Measurements from ENCODE around the gene C1orf185.
"Not testable (repeated sequence)": the region's sequence is repeated elsewhere in the genome, so short reads cannot be mapped to it uniquely, and the experiment has no call there.

C1orf185 gene

GRCh38 chr1:51165540-51165939, 63.5 kb downstream of the C1orf185 start:
- Mint-ChIP-seq H3K4me1 (ENCODE audit: low read depth) (peaks cover 4% of the 10 kb centered on the region), H3K27ac (no peak overlapping the region), H3K36me3 (ENCODE audit: low read depth) (no peaks in the 10 kb centered on the region), H3K27me3 (ENCODE audit: low read depth) (no peaks in the 10 kb centered on the region), H3K4me3 (no peak overlapping the region), H3K9me3 (no peaks in the 10 kb centered on the region)

- H3K4me1 Mint-ChIP-seq (ENCODE audit: low read depth) = peaks cover 4% of the 10 kb centered on the region
- H3K27me3 Mint-ChIP-seq (ENCODE audit: low read depth) = peaks cover 4% of the 10 kb centered on the region
- H3K36me3 Mint-ChIP-seq (ENCODE audit: low read depth) = no peaks in the 10 kb centered on the region
- no peaks in the 10 kb centered on the region for H3K9me3 Mint-ChIP-seq
- no peak overlapping the region for H3K4me3 Mint-ChIP-seq
- H3K27ac Mint-ChIP-seq = no peak overlapping the region
These were observed 66.3 kb downstream of the C1orf185 start for GRCh38 chr1:51168266-51168845.

DNA sequence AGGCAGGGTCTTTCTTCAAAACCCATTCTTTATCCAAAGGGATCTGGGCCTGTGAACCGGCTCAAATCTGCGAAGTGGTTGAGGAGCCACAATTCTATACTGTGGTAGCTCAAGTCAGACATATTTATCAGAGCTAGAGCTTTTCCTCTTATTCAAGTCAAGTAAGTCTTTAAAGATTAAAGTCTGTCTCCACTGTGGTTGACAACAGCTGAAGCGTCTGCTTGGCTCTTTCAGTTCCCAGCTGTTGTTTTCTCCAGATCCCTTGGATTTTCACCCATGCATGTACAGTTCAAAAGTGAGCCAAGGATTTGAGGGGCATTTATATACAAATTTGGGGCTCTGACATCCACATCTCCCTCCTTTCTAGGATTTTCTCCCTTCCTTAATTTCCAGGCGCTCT, 66.9 kb downstream of the C1orf185 start:
- H3K27me3 Mint-ChIP-seq (ENCODE audit: low read depth) = peaks cover 10% of the 10 kb centered on the region
- H3K9me3 Mint-ChIP-seq = no peaks in the 10 kb centered on the region
- H3K36me3 Mint-ChIP-seq (ENCODE audit: low read depth) = no peaks in the 10 kb centered on the region
- H3K4me1 Mint-ChIP-seq (ENCODE audit: low read depth) = peaks cover 4% of the 10 kb centered on the region
- H3K4me3 Mint-ChIP-seq = no peak overlapping the region
- no peak overlapping the region for H3K27ac Mint-ChIP-seq

DNA sequence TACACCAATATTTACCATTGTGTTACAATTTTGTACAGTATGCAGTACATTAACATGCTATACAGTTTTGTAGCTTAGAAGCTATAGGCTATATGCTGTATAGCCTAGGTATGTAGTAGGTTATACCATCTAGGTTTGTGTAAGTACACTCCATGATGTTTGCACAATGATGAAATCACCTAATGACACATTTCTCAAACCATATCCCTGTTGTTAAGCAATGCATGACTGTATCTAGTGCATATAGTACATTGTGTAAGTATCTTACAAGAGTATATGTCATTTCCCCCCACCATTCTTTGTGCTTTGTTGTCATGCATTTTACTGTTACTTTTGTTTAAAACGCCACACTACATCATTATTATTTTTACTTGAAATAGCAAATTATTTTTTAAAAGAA, 68.3 kb downstream of the C1orf185 start:
- no peaks in the 10 kb centered on the region for H3K36me3 Mint-ChIP-seq (ENCODE audit: low read depth)
- H3K4me1 Mint-ChIP-seq (ENCODE audit: low read depth) = peaks cover 4% of the 10 kb centered on the region
- no peaks in the 10 kb centered on the region for H3K9me3 Mint-ChIP-seq
- H3K4me3 Mint-ChIP-seq = no peak overlapping the region
- no peak overlapping the region for H3K27ac Mint-ChIP-seq
- H3K27me3 Mint-ChIP-seq (ENCODE audit: low read depth) = peaks cover 17% of the 10 kb centered on the region

GRCh38 chr1:51172811-51173210, 70.8 kb downstream of the C1orf185 start:
- Mint-ChIP-seq H3K4me1 (ENCODE audit: low read depth) (peaks cover 3% of the 10 kb centered on the region), H3K27ac (no peak overlapping the region), H3K9me3 (no peaks in the 10 kb centered on the region), H3K4me3 (no peak overlapping the region), H3K27me3 (ENCODE audit: low read depth) (peaks cover 33% of the 10 kb centered on the region), H3K36me3 (ENCODE audit: low read depth) (no peaks in the 10 kb centered on the region)

DNA sequence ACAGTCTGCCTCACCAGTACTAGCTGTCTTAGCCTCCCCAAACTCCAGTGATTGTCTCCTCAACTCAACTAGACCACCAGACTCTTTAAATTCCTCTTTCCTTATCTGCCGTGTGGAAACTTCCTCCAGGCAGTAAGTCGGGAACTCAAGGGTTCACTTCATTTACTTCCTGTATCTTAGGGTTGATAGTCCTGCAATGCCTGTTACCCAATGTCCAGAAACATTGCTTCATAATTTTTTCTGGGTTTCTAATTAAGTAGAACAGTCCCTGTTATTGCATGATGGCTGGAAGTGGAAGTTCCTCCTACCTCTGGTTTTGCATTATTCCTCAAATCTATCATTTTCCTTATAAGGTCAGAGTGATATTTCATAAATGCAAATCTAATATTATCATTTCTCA, 73.2 kb downstream of the C1orf185 start:
- peaks cover 38% of the 10 kb centered on the region for H3K27me3 Mint-ChIP-seq (ENCODE audit: low read depth)

GRCh38 chr1:51177988-51178387, 76.0 kb downstream of the C1orf185 start:
- not testable (repeated sequence) for H3K27ac Mint-ChIP-seq; H3K4me3 Mint-ChIP-seq; H3K4me1 Mint-ChIP-seq (ENCODE audit: low read depth); H3K36me3 Mint-ChIP-seq (ENCODE audit: low read depth); H3K9me3 Mint-ChIP-seq
- H3K27me3 Mint-ChIP-seq (ENCODE audit: low read depth) = peaks cover 45% of the 10 kb centered on the region

More for the DNA sequence above, 73.2 kb downstream of the C1orf185 start:
- Mint-ChIP-seq H3K4me3 (no peak overlapping the region), H3K9me3 (no peaks in the 10 kb centered on the region), H3K4me1 (ENCODE audit: low read depth) (no peaks in the 10 kb centered on the region), H3K36me3 (ENCODE audit: low read depth) (no peaks in the 10 kb centered on the region), H3K27ac (no peak overlapping the region)

DNA sequence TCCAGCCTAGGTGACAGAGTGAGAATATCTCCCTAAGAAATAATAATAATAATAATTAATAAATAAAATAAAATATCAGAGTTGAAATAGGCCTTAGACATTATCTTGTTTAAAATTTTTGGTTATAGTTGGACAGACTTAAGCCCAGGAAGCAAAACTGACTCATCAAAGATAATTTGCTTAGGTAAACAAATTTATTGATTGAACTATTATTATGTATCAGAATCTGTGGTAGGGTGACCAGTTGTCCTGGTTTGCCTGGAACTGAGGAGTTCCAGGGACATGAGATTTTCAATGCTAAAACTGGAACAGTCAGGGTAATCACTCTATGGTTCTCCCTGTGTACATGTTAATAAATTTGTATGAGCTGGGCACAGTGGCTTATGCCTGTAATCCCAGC, 86.2 kb downstream of the C1orf185 start:
- Mint-ChIP-seq H3K4me3 (no peak overlapping the region), H3K4me1 (ENCODE audit: low read depth) (no peaks in the 10 kb centered on the region), H3K36me3 (ENCODE audit: low read depth) (no peaks in the 10 kb centered on the region), H3K27me3 (ENCODE audit: low read depth) (peaks cover 10% of the 10 kb centered on the region), H3K27ac (no peak overlapping the region), H3K9me3 (no peaks in the 10 kb centered on the region)

DNA sequence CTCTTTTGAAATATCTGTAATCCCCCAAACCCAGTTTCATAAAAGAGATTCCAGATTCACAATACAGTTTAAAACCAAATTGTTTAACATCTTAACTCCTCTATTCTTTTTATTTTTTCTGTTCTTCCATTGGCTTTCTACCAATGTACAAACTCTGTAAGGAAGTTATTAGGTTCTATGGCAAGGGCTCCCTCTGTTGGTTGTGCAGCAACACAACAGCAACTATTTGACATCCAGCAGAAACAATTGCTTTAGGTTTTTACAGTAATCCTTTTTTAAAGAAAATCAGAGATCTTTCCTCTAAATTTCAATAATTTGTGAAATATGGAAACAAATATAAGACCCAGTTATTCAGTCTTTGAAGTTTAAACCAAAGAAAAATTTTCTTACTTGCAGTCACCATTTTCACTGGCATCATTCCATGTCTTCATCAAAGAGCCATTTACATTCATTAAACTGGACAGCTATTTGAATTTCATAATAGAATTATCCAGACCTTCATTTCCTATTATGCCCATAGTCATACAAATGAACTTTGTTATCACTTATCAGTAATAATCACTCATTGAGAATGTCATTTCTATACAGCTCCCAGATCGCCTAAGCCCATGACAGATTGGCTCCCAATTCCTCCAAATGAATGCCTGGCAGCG, 87.5 kb downstream of the C1orf185 start:
- Mint-ChIP-seq H3K36me3 (ENCODE audit: low read depth) (no peaks in the 10 kb centered on the region), H3K9me3 (no peaks in the 10 kb centered on the region), H3K27ac (no peak overlapping the region)

GRCh38 chr1:51190961-51191360, 88.9 kb downstream of the C1orf185 start:
- H3K9me3 Mint-ChIP-seq = no peaks in the 10 kb centered on the region
- H3K4me3 Mint-ChIP-seq = no peak overlapping the region
- peaks cover 10% of the 10 kb centered on the region for H3K27me3 Mint-ChIP-seq (ENCODE audit: low read depth)
- no peaks in the 10 kb centered on the region for H3K36me3 Mint-ChIP-seq (ENCODE audit: low read depth)
- no peak overlapping the region for H3K27ac Mint-ChIP-seq
- H3K4me1 Mint-ChIP-seq (ENCODE audit: low read depth) = no peaks in the 10 kb centered on the region

More for the DNA sequence above, 87.5 kb downstream of the C1orf185 start:
- H3K4me3 Mint-ChIP-seq = no peak overlapping the region
- no peaks in the 10 kb centered on the region for H3K4me1 Mint-ChIP-seq (ENCODE audit: low read depth)
- peaks cover 10% of the 10 kb centered on the region for H3K27me3 Mint-ChIP-seq (ENCODE audit: low read depth)

DNA sequence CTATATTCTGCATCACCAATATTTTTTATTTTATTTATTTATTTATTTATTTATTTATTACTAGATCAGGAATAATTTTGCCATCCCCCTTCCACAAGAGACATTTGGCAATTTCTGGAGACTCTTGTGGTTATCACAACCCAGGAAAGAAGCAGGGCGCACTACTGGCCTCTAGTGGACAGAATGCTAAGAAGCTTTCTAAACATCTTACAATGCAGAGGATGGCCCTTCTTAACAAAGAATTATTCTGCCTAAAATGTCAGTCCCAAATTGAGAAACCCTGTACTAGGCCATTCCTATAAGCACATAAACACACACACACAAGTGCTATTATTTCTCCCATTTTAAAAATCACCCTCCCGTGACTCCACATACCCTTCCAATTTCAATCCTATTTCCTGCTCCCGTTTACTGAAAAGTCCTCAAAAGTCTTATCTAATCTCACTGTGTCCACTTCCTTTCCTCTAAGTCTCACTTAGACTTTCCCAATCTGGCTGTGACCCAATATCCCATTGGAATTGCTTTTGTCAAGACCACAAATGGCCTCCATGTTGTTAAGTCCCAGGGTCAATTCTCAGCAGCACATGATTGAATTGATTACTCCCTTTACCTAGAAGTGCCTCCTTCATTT, 90.3 kb downstream of the C1orf185 start:
- Mint-ChIP-seq H3K27ac (no peak overlapping the region), H3K36me3 (ENCODE audit: low read depth) (no peaks in the 10 kb centered on the region)

GRCh38 chr1:51193564-51193963, 91.5 kb downstream of the C1orf185 start:
- no peak overlapping the region for H3K4me3 Mint-ChIP-seq
- H3K27me3 Mint-ChIP-seq (ENCODE audit: low read depth) = peaks cover 10% of the 10 kb centered on the region
- no peak overlapping the region for H3K27ac Mint-ChIP-seq
- no peaks in the 10 kb centered on the region for H3K36me3 Mint-ChIP-seq (ENCODE audit: low read depth)
- no peaks in the 10 kb centered on the region for H3K9me3 Mint-ChIP-seq
- H3K4me1 Mint-ChIP-seq (ENCODE audit: low read depth) = no peaks in the 10 kb centered on the region

More for the DNA sequence above, 90.3 kb downstream of the C1orf185 start:
- Mint-ChIP-seq H3K9me3 (no peaks in the 10 kb centered on the region), H3K27me3 (ENCODE audit: low read depth) (peaks cover 10% of the 10 kb centered on the region), H3K4me3 (no peak overlapping the region), H3K4me1 (ENCODE audit: low read depth) (no peaks in the 10 kb centered on the region)

Measured in T-helper 1 cell treated with Interleukin-12 subunit alpha and Interleukin-12 subunit beta and Interleukin-4 antibody, amounts not matched to agents 30 μg/mL and 1 μg/mL, for 36 hours (primary cell).